Measurements from ENCODE around the gene NOC2L. TPM values are rescaled to one million over a fixed set of nuclear protein-coding genes. Genes with fewer than 3 reads are reported as not detected.
A peak's percentile ranks its signal among the peaks of the same experiment; 100 is the strongest.

Gene NOC2L
- polyA plus RNA-seq, 1 donor: 56.4 TPM

DNA sequence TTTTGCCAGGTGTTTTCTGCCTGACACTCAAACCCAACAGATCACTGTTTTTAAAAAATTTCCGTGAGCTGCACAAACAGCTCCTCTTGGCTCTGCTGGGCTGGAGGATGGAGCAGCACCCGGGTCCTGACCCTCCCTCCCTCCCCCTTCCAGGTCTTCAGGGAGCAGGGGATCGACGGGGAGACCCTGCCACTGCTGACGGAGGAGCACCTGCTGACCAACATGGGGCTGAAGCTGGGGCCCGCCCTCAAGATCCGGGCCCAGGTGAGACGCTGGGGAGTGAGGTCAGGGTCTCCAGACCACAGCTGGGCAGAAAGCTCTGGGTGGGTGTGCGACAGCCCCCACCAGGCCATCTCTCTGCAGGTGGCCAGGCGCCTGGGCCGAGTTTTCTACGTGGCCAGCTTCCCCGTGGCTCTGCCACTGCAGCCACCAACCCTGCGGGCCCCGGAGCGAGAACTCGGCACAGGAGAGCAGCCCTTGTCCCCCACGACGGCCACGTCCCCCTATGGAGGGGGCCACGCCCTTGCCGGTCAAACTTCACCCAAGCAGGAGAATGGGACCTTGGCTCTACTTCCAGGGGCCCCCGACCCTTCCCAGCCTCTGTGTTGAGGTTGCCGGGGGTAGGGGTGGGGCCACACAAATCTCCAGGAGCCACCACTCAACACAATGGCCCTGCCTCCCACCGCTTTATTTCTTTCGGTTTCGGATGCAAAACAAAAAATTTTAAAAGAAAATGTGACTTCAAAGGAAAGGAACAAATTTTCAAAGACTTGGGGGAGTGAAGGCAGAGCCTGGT, 15.3 kb downstream of the NOC2L start:
- DNase-seq: no peak

DNA sequence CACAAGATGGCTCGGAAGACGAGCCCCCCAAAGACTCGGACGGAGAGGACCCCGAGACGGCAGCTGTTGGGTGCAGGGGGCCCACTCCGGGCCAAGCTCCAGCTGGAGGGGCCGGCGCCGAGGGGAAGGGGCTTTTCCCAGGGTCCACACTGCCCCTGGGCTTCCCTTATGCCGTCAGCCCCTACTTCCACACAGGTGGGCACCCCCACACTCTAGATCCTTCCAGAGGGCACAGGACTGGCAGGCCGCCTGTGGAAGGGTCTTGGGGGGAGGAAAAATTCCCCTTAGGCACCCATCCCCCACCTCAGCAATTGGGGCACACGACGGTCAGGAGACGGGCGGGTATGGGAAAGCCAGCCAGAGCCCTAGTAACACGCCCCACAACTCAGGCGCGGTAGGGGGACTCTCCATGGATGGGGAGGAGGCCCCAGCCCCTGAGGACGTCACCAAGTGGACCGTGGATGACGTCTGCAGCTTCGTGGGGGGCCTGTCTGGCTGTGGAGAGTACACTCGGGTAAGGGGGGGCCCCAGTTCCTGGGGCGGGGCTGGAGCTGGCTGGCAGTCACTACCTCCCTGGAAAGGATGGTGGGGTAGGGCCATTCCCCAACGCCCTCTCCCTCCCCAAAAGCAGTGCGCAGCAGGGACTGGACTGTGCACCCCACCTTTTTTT, 16.1 kb downstream of the NOC2L start:
- DNase-seq: no peak

DNA sequence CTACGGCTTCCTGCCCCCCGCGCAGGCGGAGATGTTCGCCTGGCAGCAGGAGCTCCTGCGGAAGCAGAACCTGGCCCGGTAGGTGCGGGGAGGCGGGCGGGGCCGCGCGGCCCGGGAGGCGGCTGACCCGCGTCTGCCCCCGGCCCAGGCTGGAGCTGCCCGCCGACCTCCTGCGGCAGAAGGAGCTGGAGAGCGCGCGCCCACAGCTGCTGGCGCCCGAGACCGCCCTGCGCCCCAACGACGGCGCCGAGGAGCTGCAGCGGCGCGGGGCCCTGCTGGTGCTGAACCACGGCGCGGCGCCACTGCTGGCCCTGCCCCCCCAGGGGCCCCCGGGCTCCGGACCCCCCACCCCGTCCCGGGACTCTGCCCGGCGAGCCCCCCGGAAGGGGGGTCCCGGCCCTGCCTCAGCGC, 16.6 kb downstream of the NOC2L start:
- no peak for DNase-seq

DNA sequence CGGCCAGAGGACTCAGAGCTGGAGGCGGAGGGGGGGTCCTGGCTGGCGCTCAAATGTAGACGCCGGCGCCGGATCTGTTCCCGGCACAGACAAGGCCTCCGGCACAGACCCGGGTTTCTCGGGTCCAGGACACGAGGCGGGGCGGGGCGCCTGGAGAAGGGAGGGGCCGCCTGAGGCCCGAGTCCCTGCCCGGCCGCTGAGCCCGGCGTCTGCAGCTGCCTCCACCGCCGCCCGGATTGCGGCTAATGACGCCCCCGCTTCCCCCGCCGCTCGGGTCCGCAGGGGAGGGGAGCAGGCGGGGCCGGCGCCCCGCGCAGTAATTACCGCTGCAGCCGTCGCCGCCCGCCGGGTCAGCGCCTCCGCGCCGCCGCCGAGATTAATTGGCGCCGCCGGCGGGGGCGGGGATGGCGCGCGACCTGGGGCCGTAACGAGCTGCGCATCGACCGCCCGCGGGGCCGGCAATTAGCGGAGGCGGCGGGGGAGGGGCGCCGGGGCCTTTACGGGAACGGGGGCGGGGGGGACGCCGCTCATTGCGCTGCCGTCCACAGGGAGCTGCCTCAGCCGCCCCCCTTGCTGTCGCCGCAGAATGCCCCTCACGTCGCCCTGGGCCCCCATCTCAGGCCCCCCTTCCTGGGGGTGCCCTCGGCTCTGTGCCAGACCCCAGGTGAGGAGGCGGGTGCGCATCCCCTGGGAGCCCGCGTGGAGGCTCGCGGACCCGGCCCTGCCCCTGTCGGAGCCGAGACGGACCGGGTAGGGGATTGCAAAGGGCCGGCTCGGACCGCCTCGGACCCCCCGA, 17.3 kb downstream of the NOC2L start:
- peak; percentile 85 for DNase-seq

DNA sequence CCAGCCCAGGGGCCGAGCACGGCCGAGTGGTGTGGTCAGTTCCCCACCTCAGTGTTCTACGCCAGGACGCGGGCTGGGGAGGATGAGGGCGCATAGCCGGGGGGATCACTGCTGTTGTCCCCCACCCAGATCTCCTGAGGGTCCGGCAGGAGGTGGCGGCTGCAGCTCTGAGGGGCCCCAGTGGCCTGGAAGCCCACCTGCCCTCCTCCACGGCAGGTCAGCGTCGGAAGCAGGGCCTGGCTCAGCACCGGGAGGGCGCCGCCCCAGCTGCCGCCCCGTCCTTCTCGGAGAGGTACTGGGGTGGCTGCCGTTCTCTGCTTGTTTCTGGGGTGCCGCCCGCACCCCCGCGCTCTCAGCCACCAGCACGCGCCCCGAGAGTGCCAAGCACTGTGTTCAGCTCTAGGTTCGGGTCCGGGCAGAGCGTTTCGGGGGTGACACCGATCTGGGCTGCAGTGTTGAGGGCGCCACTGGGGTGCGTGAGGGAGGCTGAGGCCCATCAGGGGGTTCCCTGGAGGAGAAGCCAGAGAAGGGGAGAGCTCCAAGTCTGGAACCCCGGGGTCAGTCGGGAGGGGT, 18.0 kb downstream of the NOC2L start:
- DNase-seq: no peak

DNA sequence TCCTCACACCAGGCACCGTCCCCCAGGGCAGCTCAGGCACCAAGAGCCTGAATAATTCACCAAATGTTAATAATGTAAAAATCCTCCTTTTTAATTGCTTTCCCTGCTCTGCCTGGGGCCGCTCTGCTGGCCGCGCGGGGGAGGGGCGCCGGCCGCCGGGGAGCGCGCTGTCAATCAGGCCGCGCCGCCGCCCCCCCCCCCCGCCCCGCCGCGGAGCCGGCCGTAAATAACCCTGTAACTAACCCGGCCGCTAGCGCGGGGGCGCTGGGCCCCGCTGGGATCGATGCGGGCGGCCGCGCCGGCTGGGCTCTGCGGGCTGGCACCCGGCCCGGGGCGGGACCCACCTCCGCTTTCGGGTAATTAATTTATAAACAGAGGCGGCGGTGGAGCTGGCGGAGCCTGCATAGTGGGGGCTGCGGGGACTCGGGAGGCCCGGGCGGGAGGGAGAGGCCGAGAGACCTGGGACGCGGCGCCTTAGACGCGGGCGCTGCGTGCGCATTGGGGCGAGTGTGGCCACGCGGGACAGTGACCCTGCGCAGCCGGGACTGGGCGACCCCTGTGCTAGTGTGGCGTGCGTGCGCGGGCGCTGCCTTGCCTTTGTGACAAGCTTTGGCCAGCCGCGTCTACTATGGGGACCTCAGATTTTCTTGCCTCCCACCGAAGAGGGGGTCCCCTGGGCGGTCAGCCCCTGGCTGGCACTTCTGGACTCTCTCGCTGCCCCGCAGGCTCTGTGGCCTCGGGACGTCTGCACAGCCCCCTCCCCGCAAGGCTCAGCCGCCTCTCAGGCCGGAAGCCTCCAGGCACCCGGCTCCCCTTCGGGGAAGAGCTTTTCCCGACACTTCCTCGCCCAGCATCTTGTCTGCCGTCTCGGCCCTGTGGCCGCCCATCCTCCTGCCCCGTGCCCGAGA, 18.7 kb downstream of the NOC2L start:
- DNase-seq: peak; percentile 86

- DNase-seq: no peak
Measured at GRCh38 chr1:939511-940106, 19.4 kb downstream of the NOC2L start.

- DNase-seq: no peak
Measured at GRCh38 chr1:938711-939489, 20.2 kb downstream of the NOC2L start.

GRCh38 chr1:938088-938683, 20.9 kb downstream of the NOC2L start:
- no peak for DNase-seq

DNA sequence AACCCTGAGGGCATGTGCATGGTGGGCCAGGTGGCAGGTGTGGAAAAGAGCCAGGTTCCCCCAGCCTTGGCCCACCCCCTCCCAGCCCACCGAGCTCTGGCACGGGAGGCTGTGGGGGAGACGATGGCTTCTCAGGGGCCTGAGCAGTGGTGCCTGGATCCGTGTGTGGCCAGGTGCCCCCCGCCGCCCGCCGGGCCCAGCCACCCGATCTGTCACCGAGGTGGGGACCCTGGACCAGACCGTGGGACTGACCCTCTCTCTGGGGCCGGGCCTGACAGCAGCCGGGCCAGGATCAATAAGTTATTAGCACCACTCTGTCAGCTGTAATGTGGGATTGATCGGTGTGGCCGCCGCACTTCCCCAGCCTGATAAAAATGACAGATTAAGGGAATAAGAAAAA, 21.5 kb downstream of the NOC2L start:
- no peak for DNase-seq

- DNase-seq: no peak
Measured at GRCh38 chr1:936348-937264, 22.4 kb downstream of the NOC2L start.

- DNase-seq: no peak
Measured at GRCh38 chr1:935751-936231, 23.3 kb downstream of the NOC2L start.

DNA sequence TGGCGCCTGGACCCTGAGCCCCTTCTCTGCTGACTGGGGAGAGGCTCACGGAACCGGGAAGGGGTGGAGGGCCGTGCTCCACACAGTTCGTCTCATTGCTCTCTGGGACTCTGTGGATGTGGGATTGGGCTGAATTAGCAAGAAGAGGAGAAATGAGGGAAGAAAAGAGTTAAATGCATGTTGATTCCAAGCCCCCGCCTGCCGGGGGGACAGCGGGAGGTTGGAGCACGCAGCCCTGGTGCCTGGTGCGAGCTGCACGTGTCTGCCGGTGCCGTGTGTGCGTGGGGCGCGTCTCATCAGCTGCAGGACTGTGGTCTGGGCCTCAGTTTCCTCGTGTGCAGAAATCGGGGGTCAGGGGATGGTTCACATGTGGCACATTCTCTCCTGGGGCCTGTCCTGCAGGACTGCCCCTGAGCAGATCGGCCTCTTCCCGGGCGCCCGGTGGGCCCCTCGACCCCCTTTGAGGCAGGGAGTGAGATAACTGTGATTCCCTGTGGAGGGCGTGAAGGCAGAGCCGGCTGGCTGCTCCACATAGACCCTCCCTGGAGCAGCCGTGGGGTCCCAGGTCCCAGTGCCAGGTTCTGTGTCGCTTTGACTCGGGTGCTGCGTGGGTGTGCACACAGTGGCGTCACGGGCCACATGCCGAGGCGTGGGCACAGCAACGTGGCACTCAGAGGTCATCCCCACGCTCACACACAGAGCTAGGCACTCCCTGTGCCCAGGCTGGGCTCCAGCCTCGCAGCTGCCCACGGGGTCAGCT, 23.9 kb downstream of the NOC2L start:
- DNase-seq: no peak

DNA sequence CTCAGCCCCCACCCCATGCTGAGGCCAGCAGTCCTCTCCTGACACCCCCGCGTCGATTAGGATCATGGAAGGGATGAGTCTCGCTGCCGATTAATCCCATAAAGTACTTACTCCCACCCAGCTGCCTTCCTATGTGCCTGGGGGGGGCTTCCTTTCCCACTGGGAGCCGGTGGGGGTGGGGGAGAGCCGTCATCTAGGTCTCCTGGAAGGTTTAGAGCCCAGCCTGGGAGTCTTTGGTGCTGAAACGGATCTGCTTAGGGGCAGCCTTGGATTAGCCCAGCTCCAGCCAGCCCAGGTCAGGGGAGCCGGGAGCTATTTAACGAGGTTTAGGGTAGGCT, 25.5 kb downstream of the NOC2L start:
- no peak for DNase-seq

GRCh38 chr1:932776-933602, 26.1 kb downstream of the NOC2L start:
- no peak for DNase-seq

GRCh38 chr1:932173-932510, 26.9 kb downstream of the NOC2L start:
- no peak for DNase-seq
